ENCODE measurements around the gene ARF1. TPM values are rescaled to one million over a fixed set of nuclear protein-coding genes. Genes with fewer than 3 reads are reported as not detected.

The ARF1 gene
- polyA plus RNA-seq, 1 donor (not counting 4 experiments of a cell fraction or from before 2014, with no cell fraction given): 295 TPM

DNA sequence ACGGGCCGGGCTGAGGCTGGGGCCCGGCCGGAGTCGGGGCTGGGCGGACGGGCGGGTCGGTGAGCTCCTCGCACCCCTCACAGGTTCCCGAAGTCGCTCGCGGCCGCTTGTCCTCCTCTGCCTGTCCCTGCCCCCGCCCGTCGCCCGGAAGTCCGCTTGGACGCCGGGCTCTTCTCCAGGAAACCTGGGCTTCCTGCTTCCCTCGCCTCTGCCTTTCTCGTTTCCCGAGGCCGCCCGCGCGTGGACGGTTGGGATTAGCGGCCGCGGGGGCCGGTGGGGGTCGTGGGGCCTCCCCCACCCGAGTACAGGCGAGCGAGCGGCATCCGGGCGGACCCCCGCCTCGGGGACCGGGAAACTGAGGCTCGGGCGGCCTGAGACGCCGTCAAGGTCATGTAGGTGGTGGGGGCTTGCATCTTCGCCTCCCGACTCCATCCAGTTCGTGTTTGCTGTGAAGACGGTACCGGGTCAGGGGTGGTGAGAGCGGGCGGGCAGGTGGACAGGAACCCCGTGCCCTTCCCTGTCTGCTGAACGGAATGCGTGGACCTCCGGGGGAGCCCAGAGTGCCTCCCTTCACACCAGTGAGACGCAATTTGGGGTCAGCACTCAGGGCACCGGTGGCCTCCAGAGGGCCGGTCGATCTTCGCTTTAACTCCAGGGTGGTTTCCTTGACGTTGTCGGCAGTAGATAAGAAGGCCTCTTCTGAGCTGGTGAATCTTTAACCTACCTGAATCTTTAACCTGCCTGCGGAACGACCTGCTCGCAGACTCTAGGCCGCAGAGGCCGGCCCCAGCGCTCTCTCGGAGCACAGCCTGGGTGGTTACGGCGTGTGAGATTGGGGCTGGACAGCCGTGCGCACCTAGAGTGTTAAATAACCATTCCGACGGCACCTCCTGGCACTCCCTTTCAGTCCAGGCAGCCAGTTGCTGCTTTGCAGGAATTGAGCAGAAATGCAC, 686 bp downstream of the ARF1 start:
- H3K4me2 ChIP-seq (ENCODE audit: control insufficient read depth, extremely low read depth, insufficient read depth, low read depth, low read length): peak overlapping the region; percentile 85
- peaks cover 12% of the 10 kb centered on the region for H3K9me1 ChIP-seq (ENCODE audit: control insufficient read depth, extremely low read depth, insufficient read depth, low read length)
- peaks cover 77% of the 10 kb centered on the region for H3K79me2 ChIP-seq (ENCODE audit: control insufficient read depth, insufficient read depth, low read length)
- H3K27me3 ChIP-seq (ENCODE audit: control insufficient read depth, extremely low read depth, insufficient read depth, low read length): no peaks in the 10 kb centered on the region
- peaks cover 0 to 17% of the 10 kb centered on the region in 2 experiments for H3K36me3 ChIP-seq (ENCODE audit: control insufficient read depth in 2 of 2, extremely low read depth in 1 of 2, insufficient read depth in 2 of 2, low read length in 2 of 2)
- no peak for DNase-seq (ENCODE audit: low read depth, low spot score)
- TF ChIP-seq, protein P1, sequence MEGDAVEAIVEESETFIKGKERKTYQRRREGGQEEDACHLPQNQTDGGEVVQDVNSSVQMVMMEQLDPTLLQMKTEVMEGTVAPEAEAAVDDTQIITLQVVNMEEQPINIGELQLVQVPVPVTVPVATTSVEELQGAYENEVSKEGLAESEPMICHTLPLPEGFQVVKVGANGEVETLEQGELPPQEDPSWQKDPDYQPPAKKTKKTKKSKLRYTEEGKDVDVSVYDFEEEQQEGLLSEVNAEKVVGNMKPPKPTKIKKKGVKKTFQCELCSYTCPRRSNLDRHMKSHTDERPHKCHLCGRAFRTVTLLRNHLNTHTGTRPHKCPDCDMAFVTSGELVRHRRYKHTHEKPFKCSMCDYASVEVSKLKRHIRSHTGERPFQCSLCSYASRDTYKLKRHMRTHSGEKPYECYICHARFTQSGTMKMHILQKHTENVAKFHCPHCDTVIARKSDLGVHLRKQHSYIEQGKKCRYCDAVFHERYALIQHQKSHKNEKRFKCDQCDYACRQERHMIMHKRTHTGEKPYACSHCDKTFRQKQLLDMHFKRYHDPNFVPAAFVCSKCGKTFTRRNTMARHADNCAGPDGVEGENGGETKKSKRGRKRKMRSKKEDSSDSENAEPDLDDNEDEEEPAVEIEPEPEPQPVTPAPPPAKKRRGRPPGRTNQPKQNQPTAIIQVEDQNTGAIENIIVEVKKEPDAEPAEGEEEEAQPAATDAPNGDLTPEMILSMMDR (optimal IDR thresholded peaks at IDR 0.05 in 1 of 3, IDR thresholded peaks at IDR 0.05 in 1 of 3, conservative IDR thresholded peaks at IDR 0.05 in 1 of 3; ENCODE audit: extremely low read depth in 1 of 3, insufficient read depth in 2 of 3, low read length in 3 of 3): no peak
- TF ChIP-seq EZH2 (IDR thresholded peaks at IDR 0.05; ENCODE audit: low read length): no peak
- H3K4me3 ChIP-seq (ENCODE audit: control insufficient read depth in 2 of 3, extremely low read depth in 1 of 3, insufficient read depth in 2 of 3, low read depth in 1 of 3, low read length in 3 of 3): peak overlapping the region; percentile 60 to 97 (median 84)
- peaks cover 42% of the 10 kb centered on the region for H3K4me1 ChIP-seq (ENCODE audit: control insufficient read depth, extremely low read depth, insufficient read depth, low read length)
- no peak overlapping the region for H2AFZ ChIP-seq (ENCODE audit: control insufficient read depth, low read length)
- dilution Hi-C loops (cut with MboI; ENCODE audit: extremely low pct_ligation_motif_present, low sequenced_read_pairs): no loop called here
- peak overlapping the region; percentile 88 for H3K27ac ChIP-seq (ENCODE audit: control insufficient read depth, insufficient read depth, low read length)
- FAIRE-seq: no peak
- H3K9ac ChIP-seq (ENCODE audit: control insufficient read depth, extremely low read depth, insufficient read depth, low read length): peak overlapping the region; percentile 95
- peaks cover 41% of the 10 kb centered on the region for H4K20me1 ChIP-seq (ENCODE audit: control insufficient read depth, extremely low read depth, insufficient read depth, low read length)
- H3K9me3 ChIP-seq (ENCODE audit: control insufficient read depth, low read depth, low read length): no peaks in the 10 kb centered on the region

GRCh38 chr1:228083871-228084278, 1.4 kb downstream of the ARF1 start:
- FAIRE-seq (no peak), DNase-seq (ENCODE audit: low read depth, low spot score) (no peak)
- peaks cover 13% of the 10 kb centered on the region for H3K9me1 ChIP-seq (ENCODE audit: control insufficient read depth, extremely low read depth, insufficient read depth, low read length)
- peak overlapping the region; percentile 95 for H3K9ac ChIP-seq (ENCODE audit: control insufficient read depth, extremely low read depth, insufficient read depth, low read length)
- TF ChIP-seq EZH2 (IDR thresholded peaks at IDR 0.05; ENCODE audit: low read length): no peak
- TF ChIP-seq, protein P1 (optimal IDR thresholded peaks at IDR 0.05 in 1 of 3, IDR thresholded peaks at IDR 0.05 in 1 of 3, conservative IDR thresholded peaks at IDR 0.05 in 1 of 3; ENCODE audit: extremely low read depth in 1 of 3, insufficient read depth in 2 of 3, low read length in 3 of 3): no peak
- peaks cover 84% of the 10 kb centered on the region for H3K79me2 ChIP-seq (ENCODE audit: control insufficient read depth, insufficient read depth, low read length)
- peaks cover 4 to 22% of the 10 kb centered on the region in 2 experiments for H3K36me3 ChIP-seq (ENCODE audit: control insufficient read depth in 2 of 2, extremely low read depth in 1 of 2, insufficient read depth in 2 of 2, low read length in 2 of 2)
- no peaks in the 10 kb centered on the region for H3K9me3 ChIP-seq (ENCODE audit: control insufficient read depth, low read depth, low read length)
- H3K27ac ChIP-seq (ENCODE audit: control insufficient read depth, insufficient read depth, low read length): peak overlapping the region; percentile 88
- H3K4me1 ChIP-seq (ENCODE audit: control insufficient read depth, extremely low read depth, insufficient read depth, low read length): peaks cover 49% of the 10 kb centered on the region
- H4K20me1 ChIP-seq (ENCODE audit: control insufficient read depth, extremely low read depth, insufficient read depth, low read length): peaks cover 48% of the 10 kb centered on the region
- dilution Hi-C loops (cut with MboI; ENCODE audit: extremely low pct_ligation_motif_present, low sequenced_read_pairs): no loop called here
- peak overlapping the region; percentile 60 to 97 (median 84) for H3K4me3 ChIP-seq (ENCODE audit: control insufficient read depth in 2 of 3, extremely low read depth in 1 of 3, insufficient read depth in 2 of 3, low read depth in 1 of 3, low read length in 3 of 3)
- peak overlapping the region; percentile 85 for H3K4me2 ChIP-seq (ENCODE audit: control insufficient read depth, extremely low read depth, insufficient read depth, low read depth, low read length)
- no peak overlapping the region for H2AFZ ChIP-seq (ENCODE audit: control insufficient read depth, low read length)
- no peaks in the 10 kb centered on the region for H3K27me3 ChIP-seq (ENCODE audit: control insufficient read depth, extremely low read depth, insufficient read depth, low read length)

All from keratinocyte (primary cell).